Vagina (tissue), 2 donors: ENCODE data around the gene ITIH6. TPM values are rescaled to one million over a fixed set of nuclear protein-coding genes. Genes with fewer than 3 reads are reported as not detected.

Experiments used
- DNase-seq, 2 donors: peaks; one replicate each; pipeline ENCODE4 v3.0.0-alpha.2; 2017; ENCODE audit errors: extremely low spot score in 2 of 2
- H3K27ac ChIP-seq: fragments of 200-600 bp; sonication (generic); one replicate; pipeline ENCODE4 v1.5.1; 2019
- H3K27me3 ChIP-seq: fragments of 200-600 bp; sonication (generic); one replicate; pipeline ENCODE4 v1.5.1; 2019
- H3K36me3 ChIP-seq, 2 donors: fragments of 200-600 bp; sonication (generic); one replicate each; pipeline ENCODE4 v1.5.1; 2017 to 2019
- H3K4me1 ChIP-seq: fragments of 200-600 bp; sonication (generic); one replicate; pipeline ENCODE4 v1.5.1; 2019
- H3K4me3 ChIP-seq, 2 donors: fragments of 200-600 bp; sonication (generic); 1 replicate in 1 of 2; 2 replicates in 1 of 2; pipeline ENCODE4 v1.5.1; 2016 to 2019
- H3K9me3 ChIP-seq: fragments of 200-600 bp; sonication (generic); one replicate; pipeline ENCODE4 v1.5.1; 2019
- POLR2A ChIP-seq, 2 donors: fragments of 450-650 bp; IDR thresholded peaks; one replicate each; pipeline ENCODE4 v1.6.1; 2017; ENCODE audit warnings: antibody characterized with exemption in 2 of 2, mild to moderate bottlenecking in 2 of 2, moderate library complexity in 2 of 2
- POLR2AphosphoS5 ChIP-seq, 2 donors: sonication (generic); formaldehyde crosslinking; IDR thresholded peaks; one replicate each; pipeline ENCODE4 v1.9.0; 2017; ENCODE audit warnings: antibody characterized with exemption in 2 of 2, mild to moderate bottlenecking in 2 of 2, low read depth in 1 of 2; ENCODE audit not compliant: insufficient read depth in 1 of 2
- intact Hi-C: fragments of 100-400 bp; cut with DNase I; formaldehyde crosslinking; loops from one replicate; pipeline ENCODE4 v1.15.1; 2023
- total RNA-seq: library from RNA; depleted of rRNA; stranded (reverse); fragments of >200 nt; gene quantifications from one replicate; pipeline ENCODE4 v1.2.3, GENCODE V29; 2016
- TF ChIP-seq, protein P1 (sequence below), 3 experiments: fragments of 450-650 bp in 2 of 3; fragments of 200-600 bp in 1 of 3; sonication (generic) in 1 of 3; IDR thresholded peaks; one replicate each; pipeline ENCODE4 v1.5.1; 2017 to 2019; ENCODE audit warnings: antibody characterized with exemption in 3 of 3, mild to moderate bottlenecking in 2 of 3, moderate library complexity in 2 of 3

Gene ITIH6
- total RNA-seq, 1 donor from 2014 or later: not detected

DNA sequence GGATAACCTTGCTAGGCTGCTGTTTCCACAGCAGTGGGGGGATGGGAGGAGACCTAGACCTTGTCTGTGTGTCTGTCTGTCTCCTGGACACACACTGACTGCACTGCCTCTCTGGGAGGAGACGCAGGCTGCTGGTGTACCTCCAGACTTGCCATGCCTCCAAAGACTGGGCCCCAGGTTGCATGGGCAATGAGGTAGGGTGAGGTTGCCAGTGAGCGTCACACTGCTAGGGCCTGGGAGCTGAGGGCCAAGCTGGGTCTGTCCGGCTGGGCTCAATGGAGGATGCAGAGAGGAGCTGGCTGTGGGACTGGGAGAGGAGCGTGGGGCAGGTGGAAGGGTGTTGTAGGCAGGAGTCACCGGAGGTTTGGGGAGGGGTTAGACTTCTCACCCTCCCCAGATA, 26.1 kb upstream of the ITIH6 start:
- peak in 1 of 2 donors; percentile 64 for DNase-seq
- Histone ChIP-seq H3K9me3 (no peaks in the 10 kb centered on the region), H3K4me3 (no peak overlapping the region), H3K27ac (no peak overlapping the region), H3K4me1 (no peaks in the 10 kb centered on the region), H3K36me3 (no peaks in the 10 kb centered on the region), H3K27me3 (no peaks in the 10 kb centered on the region)
- TF ChIP-seq, protein P1, sequence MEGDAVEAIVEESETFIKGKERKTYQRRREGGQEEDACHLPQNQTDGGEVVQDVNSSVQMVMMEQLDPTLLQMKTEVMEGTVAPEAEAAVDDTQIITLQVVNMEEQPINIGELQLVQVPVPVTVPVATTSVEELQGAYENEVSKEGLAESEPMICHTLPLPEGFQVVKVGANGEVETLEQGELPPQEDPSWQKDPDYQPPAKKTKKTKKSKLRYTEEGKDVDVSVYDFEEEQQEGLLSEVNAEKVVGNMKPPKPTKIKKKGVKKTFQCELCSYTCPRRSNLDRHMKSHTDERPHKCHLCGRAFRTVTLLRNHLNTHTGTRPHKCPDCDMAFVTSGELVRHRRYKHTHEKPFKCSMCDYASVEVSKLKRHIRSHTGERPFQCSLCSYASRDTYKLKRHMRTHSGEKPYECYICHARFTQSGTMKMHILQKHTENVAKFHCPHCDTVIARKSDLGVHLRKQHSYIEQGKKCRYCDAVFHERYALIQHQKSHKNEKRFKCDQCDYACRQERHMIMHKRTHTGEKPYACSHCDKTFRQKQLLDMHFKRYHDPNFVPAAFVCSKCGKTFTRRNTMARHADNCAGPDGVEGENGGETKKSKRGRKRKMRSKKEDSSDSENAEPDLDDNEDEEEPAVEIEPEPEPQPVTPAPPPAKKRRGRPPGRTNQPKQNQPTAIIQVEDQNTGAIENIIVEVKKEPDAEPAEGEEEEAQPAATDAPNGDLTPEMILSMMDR (IDR thresholded peaks at IDR 0.05): no peak
- TF ChIP-seq POLR2AphosphoS5 (IDR thresholded peaks at IDR 0.05; ENCODE audit: insufficient read depth in 1 of 2, low read depth in 1 of 2) (no peak), POLR2A (IDR thresholded peaks at IDR 0.05) (no peak)
- intact Hi-C loops: no loop called here

DNA sequence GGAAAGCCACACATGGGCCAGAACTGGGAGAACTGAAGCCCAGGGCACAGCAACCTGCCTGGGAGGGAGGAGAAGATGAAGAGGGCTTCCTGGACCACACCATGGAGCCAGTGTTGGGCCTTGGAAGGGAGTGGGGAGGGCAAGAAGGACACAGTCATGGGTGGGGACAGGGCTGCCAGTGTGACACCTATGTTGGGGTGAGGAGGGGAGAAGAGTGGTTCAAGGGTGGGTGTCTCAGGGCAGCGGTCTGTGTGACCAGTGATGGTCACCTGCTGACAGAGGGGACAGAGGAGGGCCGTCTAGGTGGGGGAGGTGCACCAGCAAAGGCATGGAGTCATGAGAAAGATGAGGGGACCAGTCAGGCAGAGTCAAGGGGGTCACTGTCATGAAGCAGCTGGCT, 23.3 kb upstream of the ITIH6 start:
- intact Hi-C loops: no loop called here
- H3K9me3 ChIP-seq: no peaks in the 10 kb centered on the region
- no peaks in the 10 kb centered on the region for H3K4me1 ChIP-seq
- H3K27ac ChIP-seq: no peak overlapping the region
- no peaks in the 10 kb centered on the region for H3K27me3 ChIP-seq
- H3K36me3 ChIP-seq: no peaks in the 10 kb centered on the region
- no peak for TF ChIP-seq POLR2AphosphoS5 (IDR thresholded peaks at IDR 0.05; ENCODE audit: insufficient read depth in 1 of 2, low read depth in 1 of 2)
- TF ChIP-seq, protein P1 (IDR thresholded peaks at IDR 0.05): no peak
- TF ChIP-seq POLR2A (IDR thresholded peaks at IDR 0.05): no peak
- peak; percentile 56 to 64 for DNase-seq
- H3K4me3 ChIP-seq: no peak overlapping the region

DNA sequence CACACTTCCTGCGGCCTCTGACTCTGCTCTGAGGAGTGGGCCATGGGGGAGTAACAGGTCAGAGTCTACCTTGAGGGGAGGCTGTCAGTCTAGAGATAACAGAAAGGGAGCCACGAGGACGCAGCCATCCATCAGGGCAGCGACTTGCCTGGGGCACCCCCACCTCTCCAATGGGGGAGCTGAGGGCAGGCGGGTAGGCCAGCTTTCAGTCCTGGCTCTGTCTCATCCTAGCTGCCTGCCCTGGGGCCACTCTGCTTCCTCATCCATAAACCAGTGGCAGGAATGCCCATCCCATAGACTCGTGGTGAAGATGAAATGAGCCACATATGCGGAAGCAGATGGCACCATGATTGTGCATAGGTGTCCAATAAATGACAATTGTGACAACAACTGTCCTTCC, 22.7 kb upstream of the ITIH6 start:
- Histone ChIP-seq H3K9me3 (no peaks in the 10 kb centered on the region), H3K4me1 (no peaks in the 10 kb centered on the region), H3K4me3 (no peak overlapping the region), H3K27me3 (no peaks in the 10 kb centered on the region), H3K36me3 (peaks cover 0 to 5% of the 10 kb centered on the region in 2 donors), H3K27ac (no peak overlapping the region)
- DNase-seq: peak in 1 of 2 donors; percentile 37
- TF ChIP-seq POLR2A (IDR thresholded peaks at IDR 0.05) (no peak), POLR2AphosphoS5 (IDR thresholded peaks at IDR 0.05; ENCODE audit: insufficient read depth in 1 of 2, low read depth in 1 of 2) (no peak)
- TF ChIP-seq, protein P1 (IDR thresholded peaks at IDR 0.05): no peak
- intact Hi-C loops: no loop called here

DNA sequence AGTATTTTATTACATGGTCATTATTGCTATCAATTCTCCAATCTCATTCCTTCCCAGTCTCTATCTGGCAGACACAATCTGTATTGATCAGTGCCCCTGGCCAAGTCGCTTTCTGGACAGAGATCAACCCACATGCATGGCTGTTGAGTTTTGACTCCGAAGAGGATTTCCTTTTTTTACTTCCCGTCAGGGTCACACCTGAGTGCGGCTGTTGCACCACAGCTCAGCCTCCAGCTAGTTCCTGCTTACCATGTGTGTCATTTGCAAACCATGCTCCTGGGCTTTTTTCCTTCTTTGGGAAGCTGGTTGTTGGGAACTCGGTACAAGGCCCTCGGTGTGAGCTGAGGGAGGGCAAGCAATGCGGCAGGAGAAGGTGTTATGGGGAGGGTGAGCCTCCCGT, 21.1 kb upstream of the ITIH6 start:
- Histone ChIP-seq H3K27me3 (no peaks in the 10 kb centered on the region), H3K36me3 (peaks cover 0 to 20% of the 10 kb centered on the region in 2 donors), H3K4me1 (no peaks in the 10 kb centered on the region), H3K27ac (no peak overlapping the region), H3K9me3 (no peaks in the 10 kb centered on the region), H3K4me3 (no peak overlapping the region)
- TF ChIP-seq, protein P1 (IDR thresholded peaks at IDR 0.05): no peak
- TF ChIP-seq POLR2A (IDR thresholded peaks at IDR 0.05) (no peak), POLR2AphosphoS5 (IDR thresholded peaks at IDR 0.05; ENCODE audit: insufficient read depth in 1 of 2, low read depth in 1 of 2) (no peak)
- DNase-seq: peak; percentile 37 to 47
- intact Hi-C loops: no loop called here

DNA sequence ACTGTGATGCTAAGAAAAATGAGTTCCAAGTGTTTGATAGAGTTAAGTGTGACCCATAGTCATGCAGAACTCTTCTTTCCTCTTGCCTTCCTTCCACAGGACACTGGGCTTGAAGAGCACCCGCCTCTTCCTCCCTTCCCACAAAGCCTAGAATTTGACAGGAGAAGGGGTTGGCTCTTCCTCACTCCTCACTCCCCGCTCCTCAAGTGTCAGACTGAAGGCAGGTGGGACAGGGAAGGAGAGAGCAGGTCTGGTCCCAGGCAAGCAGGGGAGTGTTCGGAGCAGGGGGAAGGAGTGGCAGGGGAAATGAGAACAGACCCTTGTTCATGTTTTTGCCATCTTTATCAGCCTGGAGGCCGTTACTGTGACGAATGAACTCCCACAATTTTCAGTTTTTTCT, 20.2 kb upstream of the ITIH6 start:
- no peaks in the 10 kb centered on the region for H3K27me3 ChIP-seq
- intact Hi-C loops: no loop called here
- H3K4me1 ChIP-seq: no peaks in the 10 kb centered on the region
- H3K27ac ChIP-seq: no peak overlapping the region
- peak; percentile 65 to 81 for DNase-seq
- no peaks in the 10 kb centered on the region for H3K9me3 ChIP-seq
- no peak for TF ChIP-seq POLR2AphosphoS5 (IDR thresholded peaks at IDR 0.05; ENCODE audit: insufficient read depth in 1 of 2, low read depth in 1 of 2)
- no peak for TF ChIP-seq POLR2A (IDR thresholded peaks at IDR 0.05)
- TF ChIP-seq, protein P1 (IDR thresholded peaks at IDR 0.05): no peak
- H3K36me3 ChIP-seq: peaks cover 0 to 29% of the 10 kb centered on the region in 2 donors
- H3K4me3 ChIP-seq: no peak overlapping the region
